ENCODE data around the gene OPHN1.

OPHN1 gene

DNA sequence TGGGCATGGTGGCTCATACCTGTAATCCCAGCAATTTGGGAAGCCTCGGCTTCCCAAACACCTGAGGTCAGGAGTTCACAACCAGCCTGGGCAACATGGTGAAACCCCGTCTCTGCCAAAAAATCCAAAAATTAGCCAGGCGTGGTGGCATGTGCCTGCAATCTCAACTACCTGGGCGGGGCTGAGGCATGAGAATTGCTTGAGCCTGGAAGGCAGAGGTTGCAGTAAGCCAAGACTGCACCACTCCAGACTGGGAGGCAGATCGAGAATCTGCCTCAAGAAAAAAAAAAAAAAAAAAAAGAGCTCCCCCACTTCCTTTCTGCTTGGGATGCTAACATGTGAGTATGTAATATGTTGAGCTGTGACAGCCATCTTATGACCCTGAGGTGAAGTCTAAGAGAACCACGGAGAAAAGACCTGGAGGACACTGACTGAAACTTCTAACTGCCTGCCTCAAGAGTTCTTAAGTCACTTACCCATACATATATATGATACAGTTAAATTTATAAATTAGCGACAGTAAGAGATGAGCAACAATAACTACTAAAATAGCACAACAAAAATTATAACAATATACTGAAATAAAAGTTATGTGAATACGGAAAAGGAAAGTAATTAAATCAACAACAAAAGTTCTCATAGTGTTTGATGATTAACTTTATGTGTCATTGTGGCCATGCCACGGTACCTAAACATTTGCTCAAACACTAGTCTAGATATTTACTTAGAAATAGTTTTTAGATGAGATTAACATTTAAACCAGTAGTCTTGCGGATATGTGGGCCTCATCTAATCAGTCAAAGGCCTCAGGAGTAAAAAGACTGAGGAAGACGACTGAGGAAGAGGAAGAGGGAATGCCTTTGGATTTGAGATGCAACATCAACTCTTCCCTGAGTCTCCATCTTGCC, 178.3 kb downstream of the OPHN1 start:
- FAIRE-seq, result no peak
- no peak for DNase-seq (ENCODE audit: insufficient read length, low spot score)

DNA sequence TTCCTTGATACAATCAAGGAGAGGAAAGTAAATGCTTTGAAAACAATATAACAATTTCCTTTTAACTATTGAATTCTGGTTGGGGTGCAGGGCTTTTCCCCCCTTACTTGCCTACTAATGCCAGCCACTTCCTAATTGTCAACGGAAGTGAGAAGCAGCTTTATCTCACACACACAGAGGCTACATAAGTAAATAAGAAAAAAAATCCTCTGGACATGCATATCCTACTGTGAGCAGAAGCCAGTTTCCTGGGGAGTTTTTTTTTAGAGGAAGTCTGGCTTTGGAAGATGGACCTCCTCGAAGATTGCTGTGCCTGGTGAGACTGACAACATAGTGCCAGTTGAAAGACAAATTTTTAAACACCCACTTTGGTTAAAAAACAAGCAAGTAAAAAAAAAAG, 180.6 kb downstream of the OPHN1 start:
- no peak for DNase-seq (ENCODE audit: insufficient read length, low spot score)

DNA sequence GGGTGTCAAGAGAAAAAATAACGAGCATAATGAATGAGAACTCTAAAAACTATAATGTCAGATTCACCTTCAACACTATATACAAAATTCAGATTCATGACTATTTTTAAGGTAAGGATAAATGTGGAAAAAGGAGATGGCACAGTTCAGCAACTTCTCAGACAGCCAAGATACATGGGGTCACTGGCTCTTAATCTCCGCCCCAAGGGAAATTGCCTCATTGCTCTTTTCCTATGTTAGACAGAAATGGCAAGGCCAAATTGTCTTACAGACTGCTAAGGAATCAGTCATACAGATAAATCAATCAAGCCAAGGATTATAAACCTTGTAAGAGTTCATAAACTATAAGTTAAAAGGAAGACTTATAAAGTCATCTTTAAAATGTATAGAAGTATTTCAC, 183.4 kb downstream of the OPHN1 start:
- no peak for FAIRE-seq
- DNase-seq (ENCODE audit: insufficient read length, low spot score), result no peak

More for the DNA sequence above, 180.6 kb downstream of the OPHN1 start:
- FAIRE-seq, result no peak

DNA sequence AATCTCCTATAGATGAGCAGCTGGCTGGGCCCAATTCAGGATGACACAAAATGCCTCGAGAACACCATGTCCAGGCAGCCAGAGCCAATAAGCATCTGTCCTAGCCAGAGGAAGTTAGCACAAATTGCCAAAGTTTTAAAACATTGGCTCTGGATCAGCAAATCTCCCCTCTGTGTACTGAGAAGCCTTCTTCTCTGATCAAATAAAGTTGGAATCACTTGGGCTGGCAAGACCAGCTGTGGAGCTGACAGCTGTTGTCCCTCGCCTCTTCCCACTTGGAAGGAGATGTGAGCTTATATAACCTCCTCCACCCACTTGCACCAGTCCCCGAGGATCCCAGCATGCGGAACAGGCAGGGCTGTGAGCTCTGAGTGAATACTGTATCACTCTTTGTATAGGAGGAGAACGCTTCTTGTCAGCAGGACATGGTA, 183.9 kb downstream of the OPHN1 start:
- no peak for FAIRE-seq
- no peak for DNase-seq (ENCODE audit: insufficient read length, low spot score)

DNA sequence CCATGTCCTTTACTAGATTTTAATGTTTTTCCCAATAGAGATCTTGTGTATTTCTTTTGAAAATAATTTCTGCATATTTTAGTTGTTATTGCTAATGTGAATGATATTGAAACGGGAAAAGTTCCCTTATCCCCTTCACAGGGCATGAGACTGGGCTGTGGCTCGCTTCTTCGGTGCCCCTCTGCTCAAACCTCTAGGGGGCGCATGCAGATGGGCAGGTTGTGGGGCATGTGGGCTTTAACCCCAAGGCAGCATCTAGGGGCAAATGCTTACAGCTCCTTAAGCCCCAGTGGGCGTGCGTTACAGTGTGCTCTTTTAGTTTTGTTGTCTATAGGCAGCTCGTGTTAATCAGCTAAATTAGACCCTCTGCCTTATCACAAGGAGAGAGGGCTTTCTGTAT, 194.7 kb downstream of the OPHN1 start:
- FAIRE-seq (no peak), DNase-seq (ENCODE audit: insufficient read length, low spot score) (no peak)

DNA sequence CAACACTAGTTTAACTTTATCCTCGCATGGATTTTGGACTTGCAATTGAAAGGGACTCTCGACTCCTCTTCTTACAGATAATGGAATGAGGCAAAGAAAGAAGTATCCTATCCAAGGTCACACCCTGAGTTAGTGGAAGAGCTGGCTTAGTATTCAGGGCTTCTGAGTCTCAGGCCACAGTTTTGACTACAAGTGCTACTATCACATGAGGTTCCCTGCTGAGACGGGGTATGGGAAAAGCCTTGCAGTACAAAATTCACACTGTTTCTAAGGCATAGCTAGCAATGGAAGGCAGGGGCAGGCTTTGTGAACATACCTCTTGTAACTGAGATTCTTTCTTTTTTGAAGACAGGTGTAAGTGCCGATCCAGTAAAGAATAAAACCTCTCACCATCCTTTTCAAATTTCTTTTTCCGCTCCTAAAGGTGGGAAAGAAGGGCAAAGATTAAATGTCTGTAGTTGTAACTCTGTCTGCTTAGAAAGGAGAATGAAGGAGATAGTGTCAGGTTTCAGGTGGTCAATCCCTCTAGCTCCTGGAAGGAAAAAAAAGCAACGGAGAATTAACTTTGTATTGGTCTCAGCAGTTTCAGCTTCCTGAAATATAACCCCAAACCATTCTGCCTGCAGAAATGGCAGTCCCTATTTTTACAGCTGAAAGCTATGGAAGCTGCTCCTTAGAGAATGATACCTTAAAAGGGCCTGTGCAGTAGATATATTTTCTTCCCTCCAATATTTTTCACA, 199.0 kb downstream of the OPHN1 start:
- no peak for FAIRE-seq
- DNase-seq (ENCODE audit: insufficient read length, low spot score), result no peak

DNA sequence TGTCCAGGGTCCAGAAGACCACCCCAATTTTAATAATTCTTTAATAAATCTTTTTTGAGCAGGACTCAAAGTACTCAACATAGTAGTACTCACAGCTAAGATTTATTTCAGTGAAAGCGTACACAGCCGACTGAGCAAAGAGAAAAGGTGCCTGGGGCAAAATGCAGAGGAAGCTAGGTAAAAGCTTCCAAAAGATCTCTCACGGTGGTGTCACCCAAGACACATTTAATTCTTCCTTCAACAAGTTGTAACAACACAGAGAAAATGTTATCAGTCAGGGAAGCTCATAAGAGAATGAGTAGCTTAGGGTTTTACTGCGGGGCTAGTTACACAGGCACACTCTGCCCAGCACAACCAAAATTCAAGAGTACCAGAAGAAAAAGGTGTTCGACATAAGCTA, 201.1 kb downstream of the OPHN1 start:
- no peak for FAIRE-seq
- no peak for DNase-seq (ENCODE audit: insufficient read length, low spot score)

DNA sequence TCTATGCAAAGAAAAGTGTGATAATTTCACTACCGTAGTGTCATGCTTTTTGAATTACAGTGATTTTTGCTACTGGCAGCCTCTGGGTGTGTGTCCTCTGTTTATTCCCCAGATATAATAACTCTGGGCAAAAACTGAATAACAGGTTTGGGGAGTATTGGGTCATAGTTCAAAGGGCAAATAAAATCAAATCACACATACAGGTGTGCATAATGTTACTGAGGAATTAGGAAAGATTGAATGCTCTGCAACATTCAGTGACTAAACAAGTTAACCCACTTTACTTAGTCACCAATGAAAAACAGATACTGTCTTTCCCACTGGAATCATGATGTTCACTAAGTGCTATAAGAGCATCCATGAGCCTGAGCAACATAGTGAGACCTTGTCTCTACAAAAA, 224.3 kb downstream of the OPHN1 start:
- DNase-seq (ENCODE audit: insufficient read length, low spot score), result no peak

DNA sequence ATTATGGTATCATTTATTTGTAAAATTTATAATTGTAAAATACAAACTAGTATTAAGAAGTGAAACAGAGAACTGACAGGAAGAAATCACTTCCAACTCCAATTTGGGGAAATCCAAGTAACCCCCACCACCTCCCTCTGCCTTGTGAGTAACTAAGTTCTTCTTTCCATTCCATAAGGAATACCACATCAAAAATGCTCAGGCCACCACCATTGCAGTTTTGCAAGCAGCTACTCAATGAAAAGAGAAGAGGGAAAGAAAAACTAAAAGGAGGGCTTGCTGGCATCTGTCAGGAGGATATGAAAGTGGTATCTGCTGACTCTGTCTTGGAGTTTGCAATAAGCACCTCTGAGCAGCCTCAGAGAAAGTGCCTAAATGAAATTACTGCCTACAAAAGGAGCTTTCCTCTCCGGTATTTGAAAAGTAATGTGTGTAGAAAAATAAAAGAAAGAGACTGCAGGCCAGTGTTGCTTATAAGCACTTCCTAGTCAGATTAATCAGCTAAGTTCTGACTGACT, 228.7 kb downstream of the OPHN1 start:
- no peak for DNase-seq (ENCODE audit: insufficient read length, low spot score)
- no peak for FAIRE-seq

More for the DNA sequence above, 224.3 kb downstream of the OPHN1 start:
- no peak for FAIRE-seq

DNA sequence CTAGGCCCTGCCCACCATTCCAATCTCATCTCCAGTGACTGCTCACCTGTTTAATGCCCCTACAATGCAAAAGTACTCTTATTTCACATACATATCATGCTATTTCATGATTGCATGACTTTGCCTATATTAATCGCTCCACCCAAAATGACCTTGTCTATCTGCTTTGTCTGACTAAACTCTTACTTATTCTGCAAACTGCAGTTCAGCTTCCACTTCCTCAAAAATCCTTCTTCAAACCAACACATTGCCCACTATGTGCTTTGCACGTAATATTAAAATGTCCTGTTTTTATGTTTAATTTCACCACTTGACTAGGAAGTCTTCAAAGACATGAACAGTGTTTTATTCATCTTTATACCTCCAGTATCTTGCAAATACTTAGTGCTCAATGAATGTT, 229.6 kb downstream of the OPHN1 start:
- FAIRE-seq, result no peak
- no peak for DNase-seq (ENCODE audit: insufficient read length, low spot score)

DNA sequence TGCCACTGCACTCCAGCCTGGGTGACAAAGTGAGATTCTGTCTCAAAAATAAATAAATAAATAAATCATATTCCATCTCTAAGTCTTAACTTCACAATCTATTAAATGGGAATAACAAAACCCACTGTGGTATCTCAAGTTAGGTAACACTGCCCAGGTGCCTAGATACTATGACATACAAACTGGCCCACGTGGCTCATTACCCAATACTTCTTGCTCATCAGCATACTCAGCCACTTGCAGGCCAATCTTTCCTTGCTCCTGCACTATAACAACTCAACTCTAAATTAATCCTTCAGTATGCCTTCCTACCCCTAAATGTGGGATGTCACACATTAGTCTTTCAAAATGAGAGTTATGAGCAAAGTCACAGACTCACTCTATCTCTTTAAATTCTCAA, 230.1 kb downstream of the OPHN1 start:
- no peak for FAIRE-seq
- no peak for DNase-seq (ENCODE audit: insufficient read length, low spot score)

DNA sequence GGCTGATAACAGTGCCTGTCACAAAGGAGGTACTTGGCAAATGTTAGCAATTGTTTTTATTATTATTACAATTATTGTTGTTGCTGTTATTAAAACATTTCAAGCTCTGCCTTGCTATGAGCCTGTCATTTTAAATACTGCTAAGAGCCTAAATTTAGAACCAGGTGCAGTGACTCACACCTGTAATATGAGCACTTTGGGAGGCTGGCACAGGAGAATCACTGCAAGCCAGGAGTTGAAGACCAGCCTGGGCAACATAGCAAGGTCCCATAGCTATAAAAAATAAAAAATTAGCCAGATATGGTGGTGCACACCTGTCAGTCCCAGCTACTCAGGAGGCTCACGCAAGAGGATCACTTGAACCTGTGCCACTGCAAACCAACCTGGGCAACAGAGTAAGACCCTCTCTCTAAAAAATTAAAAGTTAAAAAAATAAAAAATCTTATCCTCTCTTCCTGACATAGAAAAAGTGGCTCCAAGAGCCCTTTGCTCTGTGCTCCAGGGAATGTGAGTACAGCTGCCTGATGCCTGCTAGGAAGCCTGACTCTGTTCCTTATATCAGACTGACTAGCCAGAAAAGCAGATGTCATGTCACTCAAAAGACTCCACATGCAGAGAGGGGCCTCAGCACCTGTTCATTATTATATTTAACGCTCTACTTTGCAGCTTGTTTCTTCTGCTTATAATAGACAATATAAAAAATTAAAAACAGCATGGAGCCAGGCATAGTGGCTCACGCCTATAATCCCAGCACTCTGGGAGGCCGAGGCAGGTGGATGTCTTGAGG, 234.0 kb downstream of the OPHN1 start:
- no peak for DNase-seq (ENCODE audit: insufficient read length, low spot score)
- FAIRE-seq, result no peak

DNA sequence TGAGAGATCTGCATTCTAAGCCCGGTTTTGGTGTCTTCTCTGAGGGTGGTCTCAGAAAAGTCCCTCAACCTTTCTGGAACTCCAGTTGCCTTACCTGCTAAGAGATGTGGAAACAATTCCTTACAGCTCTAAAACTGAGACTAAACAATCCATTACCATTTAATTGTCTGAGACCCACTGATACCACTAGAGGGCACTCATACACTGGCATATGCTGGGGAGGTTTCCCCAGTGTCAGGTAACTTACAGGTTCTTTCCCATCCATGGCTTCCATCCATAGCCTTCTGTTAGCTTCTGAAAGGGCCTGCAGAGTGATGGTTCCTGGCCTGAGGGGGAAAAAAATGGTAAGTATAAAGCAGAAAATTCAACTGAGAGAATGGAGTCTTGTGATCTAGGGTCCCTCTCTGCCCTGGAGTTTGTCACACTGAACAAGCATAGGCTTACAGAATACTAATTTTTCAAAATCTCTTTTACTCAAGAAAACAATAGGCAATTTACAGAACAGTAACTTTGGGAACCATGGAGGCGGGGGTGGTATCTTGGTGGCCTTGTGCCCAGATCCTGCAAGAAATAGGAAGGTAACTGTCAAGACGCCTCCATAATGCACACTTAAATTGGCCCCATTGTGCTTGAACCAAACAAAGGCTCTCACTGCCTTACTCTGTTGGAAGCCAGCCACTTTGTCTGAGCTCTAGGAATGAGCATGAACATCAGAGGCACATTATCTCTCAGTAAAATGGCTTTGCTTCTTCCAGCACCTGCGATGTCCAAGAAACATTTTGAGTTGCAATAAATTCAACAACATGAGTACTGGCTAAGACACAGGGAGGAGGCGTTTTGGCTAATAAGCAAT, 236.1 kb downstream of the OPHN1 start:
- no peak for FAIRE-seq
- peak; percentile 27 for DNase-seq (ENCODE audit: insufficient read length, low spot score)

DNA sequence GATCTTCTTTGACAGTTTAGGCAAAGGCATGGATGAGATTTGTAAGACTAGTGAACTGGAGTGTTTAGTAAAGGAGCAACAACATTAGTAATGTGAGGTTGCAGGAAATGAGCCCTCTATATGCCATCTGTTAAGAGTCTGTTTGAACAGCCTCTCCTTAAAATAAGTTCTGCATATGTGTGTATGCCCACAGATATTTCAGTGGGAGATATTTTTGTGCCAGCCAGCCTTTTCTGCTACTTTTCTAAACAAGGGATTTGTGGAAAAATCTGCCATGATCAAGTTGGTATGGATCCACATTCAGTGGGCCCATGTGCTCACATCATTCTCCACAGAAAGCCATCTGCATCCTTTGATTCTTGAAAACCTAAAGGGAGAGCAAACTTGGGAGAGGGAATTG, 237.7 kb downstream of the OPHN1 start:
- FAIRE-seq (no peak), DNase-seq (ENCODE audit: insufficient read length, low spot score) (no peak)

DNA sequence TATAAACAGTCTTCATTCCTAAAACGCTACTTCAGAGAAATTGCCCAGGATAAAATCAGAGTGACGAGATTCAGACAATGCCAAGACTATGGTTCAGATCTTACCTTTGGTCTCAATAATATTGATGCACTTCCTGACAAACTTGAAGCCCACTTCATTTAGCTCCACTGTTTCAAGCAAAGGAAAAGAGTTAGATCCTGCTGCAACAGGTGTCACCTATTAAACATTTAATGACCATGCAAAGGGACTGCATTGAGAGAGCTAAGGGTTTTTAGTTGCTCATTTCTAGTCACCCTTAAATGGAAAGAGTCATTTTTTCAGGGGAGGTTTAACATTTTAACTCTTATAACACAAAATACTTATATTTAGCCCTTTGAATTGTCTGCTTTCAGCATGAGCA, 239.5 kb downstream of the OPHN1 start:
- FAIRE-seq, result no peak
- DNase-seq (ENCODE audit: insufficient read length, low spot score), result no peak

DNA sequence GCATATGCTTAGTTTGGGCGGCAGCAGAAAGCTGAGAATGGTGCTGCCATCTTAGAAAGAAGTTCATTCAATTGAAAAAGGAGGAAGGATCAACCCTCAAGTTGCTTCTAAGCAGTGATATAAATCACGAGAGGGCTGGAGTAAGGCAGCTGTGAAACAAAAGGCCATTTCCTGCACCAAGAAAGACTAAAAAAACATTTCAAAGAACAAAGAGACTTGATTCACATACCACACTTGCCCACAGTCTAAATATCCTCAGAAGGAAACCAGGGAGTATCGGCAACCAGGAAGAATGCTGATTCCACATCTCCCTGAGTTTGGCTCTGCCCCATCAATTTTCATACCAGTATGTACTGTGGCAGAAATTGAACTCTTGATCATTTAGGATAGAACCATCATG, 240.1 kb downstream of the OPHN1 start:
- no peak for DNase-seq (ENCODE audit: insufficient read length, low spot score)
- FAIRE-seq, result no peak

DNA sequence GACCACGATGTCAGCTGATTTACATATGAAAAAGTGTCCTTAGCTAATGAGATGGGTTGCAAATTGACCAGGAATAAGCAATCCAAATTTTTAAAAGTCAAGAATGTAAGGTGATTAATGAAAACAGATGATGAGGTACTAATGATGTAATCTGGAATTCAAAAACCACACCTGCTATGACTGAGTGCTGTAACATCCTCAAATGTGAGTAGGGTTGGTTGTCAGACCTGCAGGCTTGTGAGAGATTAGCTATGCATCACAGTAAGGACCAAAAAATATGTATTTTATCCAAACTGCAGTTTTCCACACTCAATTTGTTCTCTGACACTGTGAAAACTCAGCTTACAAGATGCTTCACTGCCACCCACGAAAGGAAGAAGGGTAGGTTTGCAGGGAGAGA, 242.5 kb downstream of the OPHN1 start:
- DNase-seq (ENCODE audit: insufficient read length, low spot score) (no peak), FAIRE-seq (no peak)

DNA sequence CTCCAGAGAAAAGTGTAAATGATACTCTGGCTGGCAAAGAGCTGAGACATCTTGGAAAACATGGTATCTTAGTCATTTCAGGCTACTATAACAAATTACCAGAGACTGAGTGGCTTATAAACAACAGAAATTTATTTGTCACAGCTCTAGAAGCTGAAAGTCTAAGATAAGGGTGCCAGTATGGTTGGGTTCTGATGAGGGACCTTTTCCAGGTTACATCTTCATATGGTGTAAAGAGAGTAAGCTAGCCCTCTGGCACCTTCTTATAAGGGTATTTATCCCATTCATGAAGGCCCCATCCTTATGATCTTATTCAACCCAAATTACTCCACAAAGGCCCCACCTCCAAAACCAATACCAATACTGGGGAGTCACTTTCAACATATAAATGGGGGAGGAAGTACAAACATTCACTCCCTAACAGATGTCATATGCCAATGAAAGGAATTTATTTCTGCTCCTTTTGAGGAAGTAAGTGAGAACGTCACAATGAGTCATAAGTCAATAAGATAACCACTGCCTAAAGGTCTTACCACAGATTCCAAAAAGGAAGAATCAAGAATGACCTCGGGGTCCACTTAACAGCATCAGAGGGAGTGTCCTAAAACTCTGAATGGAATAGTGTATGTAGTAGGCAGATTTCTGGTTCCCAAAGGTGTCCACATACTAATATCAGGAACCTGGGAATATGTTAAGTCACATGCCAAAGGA, 246.6 kb downstream of the OPHN1 start:
- DNase-seq (ENCODE audit: insufficient read length, low spot score) (no peak), FAIRE-seq (no peak)

DNA sequence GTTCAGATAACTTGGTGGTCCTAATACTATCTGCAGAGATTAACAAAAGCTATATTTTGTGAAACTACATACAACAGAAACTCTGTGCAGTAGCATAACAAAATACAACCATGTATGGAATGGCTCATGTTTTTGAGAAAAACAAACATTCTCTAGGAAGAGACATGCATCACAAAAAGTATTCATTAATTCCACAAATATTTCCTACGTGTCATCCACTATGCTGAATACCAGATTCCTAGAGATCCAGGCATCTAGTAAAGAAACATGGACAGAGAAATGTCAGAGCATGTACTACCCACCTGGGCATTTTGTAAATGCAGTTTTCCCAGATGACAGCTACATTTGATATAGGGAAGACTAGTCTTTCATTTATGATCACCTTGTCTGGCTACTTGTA, 248.1 kb downstream of the OPHN1 start:
- DNase-seq (ENCODE audit: insufficient read length, low spot score), result no peak
- FAIRE-seq, result no peak
